Natural killer cell (primary cell): Measurements from ENCODE around the gene SEPTIN10. TPM values are rescaled to one million over a fixed set of nuclear protein-coding genes. Genes with fewer than 3 reads are reported as not detected.

ENCODE experiments used
- ATAC-seq, 3 donors: fragments of 150-1000 bp in 2 of 3; fragments of 200-7000 bp in 1 of 3; cut with Tn5 transposase; 1 replicate in 1 of 3; 2 replicates in 2 of 3; pipeline ENCODE4 v1.10.0; 2021; ENCODE audit warnings: mild to moderate bottlenecking in 2 of 3, moderate library complexity in 2 of 3
- DNase-seq, 2 donors: peaks; one replicate each; pipeline versions ENCODE4 v3.0.0 to v3.0.0-alpha.2; 2013 to 2021; ENCODE audit warnings: mixed read lengths in 1 of 2
- H3K27ac ChIP-seq: one replicate; pipeline ENCODE4 v1.5.1; 2013; ENCODE audit warnings: mild to moderate bottlenecking, low read length
- H3K27me3 ChIP-seq: one replicate; pipeline ENCODE4 v1.6.1; 2013; ENCODE audit warnings: low read length; ENCODE audit not compliant: control insufficient read depth, insufficient read depth
- H3K36me3 ChIP-seq: one replicate; pipeline ENCODE4 v1.6.1; 2013; ENCODE audit warnings: low read length; ENCODE audit not compliant: control insufficient read depth, insufficient read depth
- H3K4me1 ChIP-seq: one replicate; pipeline ENCODE4 v1.6.1; 2013; ENCODE audit warnings: low read length; ENCODE audit not compliant: control insufficient read depth, insufficient read depth
- H3K4me3 ChIP-seq: one replicate; pipeline ENCODE4 v1.5.1; 2013; ENCODE audit warnings: low read length
- H3K9me3 ChIP-seq: one replicate; pipeline ENCODE4 v1.6.1; 2013; ENCODE audit warnings: low read length; ENCODE audit not compliant: control insufficient read depth, insufficient read depth
- H3K27ac Mint-ChIP-seq, 2 donors: one replicate each; pipeline ENCODE4 v1.8.0; 2022; ENCODE audit warnings: mild to moderate bottlenecking in 2 of 2, mixed read lengths in 2 of 2, moderate library complexity in 1 of 2
- H3K27me3 Mint-ChIP-seq, 2 donors: one replicate each; pipeline ENCODE4 v1.8.0; 2022; ENCODE audit warnings: low read depth in 2 of 2, mixed read lengths in 2 of 2
- H3K36me3 Mint-ChIP-seq: one replicate; pipeline ENCODE4 v1.8.0; 2022; ENCODE audit warnings: mixed read lengths
- H3K4me1 Mint-ChIP-seq, 2 donors: one replicate each; pipeline ENCODE4 v1.8.0; 2022; ENCODE audit warnings: mixed read lengths in 2 of 2
- H3K4me3 Mint-ChIP-seq: one replicate; pipeline ENCODE4 v1.8.0; 2022; ENCODE audit warnings: mild to moderate bottlenecking, moderate library complexity, mixed read lengths
- H3K9me3 Mint-ChIP-seq, 2 donors: one replicate each; pipeline ENCODE4 v1.8.0; 2022; ENCODE audit warnings: mixed read lengths in 2 of 2
- CTCF ChIP-seq: fragments of 200-600 bp; IDR thresholded peaks from one replicate; pipeline ENCODE4 v1.8.0; 2022; ENCODE audit warnings: antibody characterized with exemption
- WGBS: methylation state at CpG from one replicate; pipeline ENCODE4 v1.1.7; 2013; ENCODE audit warnings: missing lambda C conversion rate; ENCODE audit not compliant: insufficient coverage; 5-methylcytosine and 5-hydroxymethylcytosine counted together
- intact Hi-C: fragments of 100-400 bp; cut with micrococcal nuclease; formaldehyde crosslinking; loops from one replicate; pipeline ENCODE4 v1.14.2; 2022
- total RNA-seq, 4 donors: library from RNA; stranded (reverse); fragments of 120-200 nt in 1 of 4; gene quantifications; one replicate each; pipeline versions ENCODE4 v1.2.3 to v1.2.4, GENCODE V29; 2013 to 2022

The SEPTIN10 gene
- total RNA-seq, 3 donors from 2014 or later (not counting 1 experiment from before 2014, with no cell fraction given): 0.25 to 2.6 (median 0.33) TPM

GRCh38 chr2:109533823-109534222, 79.9 kb downstream of the SEPTIN10 start:
- no peak overlapping the region for H3K4me3 ChIP-seq
- intact Hi-C loops: no loop called here
- DNase-seq (no peak), ATAC-seq (no peak)
- H3K27ac Mint-ChIP-seq: no peak overlapping the region
- no peaks in the 10 kb centered on the region for H3K4me1 ChIP-seq
- H3K9me3 Mint-ChIP-seq: no peaks in the 10 kb centered on the region
- TF ChIP-seq CTCF: no peak
- no peaks in the 10 kb centered on the region for H3K36me3 Mint-ChIP-seq
- H3K4me1 Mint-ChIP-seq: no peaks in the 10 kb centered on the region
- WGBS: 91% methylated on average over 7 of the region's 7 CpGs
- H3K27ac ChIP-seq: no peak overlapping the region
- no peaks in the 10 kb centered on the region for H3K9me3 ChIP-seq
- peaks cover 13 to 31% of the 10 kb centered on the region in 2 donors for H3K27me3 Mint-ChIP-seq
- no peak overlapping the region for H3K4me3 Mint-ChIP-seq
- H3K36me3 ChIP-seq: no peaks in the 10 kb centered on the region
- H3K27me3 ChIP-seq: no peaks in the 10 kb centered on the region

- H3K4me3 Mint-ChIP-seq: no peak overlapping the region
- no peak for ATAC-seq
- no peaks in the 10 kb centered on the region for H3K36me3 Mint-ChIP-seq
- no peak for DNase-seq
- intact Hi-C loops: no loop called here
- Histone ChIP-seq H3K27ac (no peak overlapping the region), H3K4me3 (no peak overlapping the region), H3K36me3 (no peaks in the 10 kb centered on the region), H3K4me1 (no peaks in the 10 kb centered on the region), H3K9me3 (no peaks in the 10 kb centered on the region), H3K27me3 (no peaks in the 10 kb centered on the region)
- H3K27me3 Mint-ChIP-seq: peaks cover 10 to 31% of the 10 kb centered on the region in 2 donors
- no peaks in the 10 kb centered on the region for H3K4me1 Mint-ChIP-seq
- 91% methylated on average over 4 of the region's 5 CpGs for WGBS
- TF ChIP-seq CTCF: no peak
- H3K27ac Mint-ChIP-seq: no peak overlapping the region
- no peaks in the 10 kb centered on the region for H3K9me3 Mint-ChIP-seq
These were observed 81.1 kb downstream of the SEPTIN10 start for GRCh38 chr2:109532728-109533076.

GRCh38 chr2:109531896-109532727, 81.7 kb downstream of the SEPTIN10 start:
- Mint-ChIP-seq H3K4me3 (no peak overlapping the region), H3K27ac (no peak overlapping the region), H3K36me3 (no peaks in the 10 kb centered on the region), H3K27me3 (peaks cover 10 to 30% of the 10 kb centered on the region in 2 donors), H3K9me3 (no peaks in the 10 kb centered on the region), H3K4me1 (no peaks in the 10 kb centered on the region)
- H3K27me3 ChIP-seq: no peaks in the 10 kb centered on the region
- H3K27ac ChIP-seq: no peak overlapping the region
- intact Hi-C loops: no loop called here
- no peaks in the 10 kb centered on the region for H3K36me3 ChIP-seq
- TF ChIP-seq CTCF: no peak
- H3K4me1 ChIP-seq: no peaks in the 10 kb centered on the region
- H3K9me3 ChIP-seq: no peaks in the 10 kb centered on the region
- 78% methylated on average over 8 of the region's 10 CpGs for WGBS
- ATAC-seq (no peak), DNase-seq (no peak)
- H3K4me3 ChIP-seq: no peak overlapping the region

GRCh38 chr2:109531221-109531620, 82.5 kb downstream of the SEPTIN10 start:
- WGBS: 41% methylated on average over 5 of the region's 5 CpGs
- H3K27me3 Mint-ChIP-seq: peaks cover 10 to 21% of the 10 kb centered on the region in 2 donors
- H3K4me1 Mint-ChIP-seq: no peaks in the 10 kb centered on the region
- no peak overlapping the region for H3K27ac Mint-ChIP-seq
- Histone ChIP-seq H3K9me3 (no peaks in the 10 kb centered on the region), H3K27me3 (no peaks in the 10 kb centered on the region), H3K27ac (no peak overlapping the region), H3K4me1 (no peaks in the 10 kb centered on the region), H3K36me3 (no peaks in the 10 kb centered on the region), H3K4me3 (no peak overlapping the region)
- no peak for TF ChIP-seq CTCF
- no peak overlapping the region for H3K4me3 Mint-ChIP-seq
- H3K9me3 Mint-ChIP-seq: no peaks in the 10 kb centered on the region
- no peak for DNase-seq
- intact Hi-C loops: no loop called here
- no peaks in the 10 kb centered on the region for H3K36me3 Mint-ChIP-seq
- ATAC-seq: no peak
